AG08396 (cell line): ENCODE measurements around the gene NEURL1.
"Not testable (repeated sequence)": the region's sequence is repeated elsewhere in the genome, so short reads cannot be mapped to it uniquely, and the experiment has no call there.

Experiments
- DNase-seq: peaks from one replicate; pipeline ENCODE4 v3.0.0; 2012; ENCODE audit warnings: low spot score, mixed read lengths

The NEURL1 gene

GRCh38 chr10:103465411-103466179, 27.9 kb upstream of the NEURL1 start:
- DNase-seq: no peak

GRCh38 chr10:103466734-103467133, 26.8 kb upstream of the NEURL1 start:
- no peak for DNase-seq

DNA sequence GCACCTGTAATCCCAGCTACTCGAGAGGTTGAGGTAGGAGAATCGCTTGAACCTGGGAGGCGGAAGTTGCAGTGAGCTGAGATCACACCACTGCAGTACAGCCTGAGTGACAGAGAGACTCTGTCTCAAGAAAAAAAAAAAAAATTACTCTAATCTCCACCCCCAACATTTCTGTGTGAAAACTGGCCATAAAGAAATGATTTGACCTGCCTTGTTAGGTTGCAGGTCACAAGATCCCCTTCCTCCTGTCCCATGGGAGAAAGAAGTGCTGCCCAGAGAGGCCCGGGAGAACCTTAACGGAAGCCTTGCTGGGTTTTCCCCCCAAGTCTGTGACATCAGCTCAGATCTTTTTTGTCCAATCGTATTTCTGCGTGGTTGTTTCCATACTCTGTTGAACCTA, 26.1 kb upstream of the NEURL1 start:
- no peak for DNase-seq

GRCh38 chr10:103469201-103469600, 24.3 kb upstream of the NEURL1 start:
- DNase-seq: no peak

GRCh38 chr10:103470761-103471653, 22.5 kb upstream of the NEURL1 start:
- DNase-seq: no peak

DNA sequence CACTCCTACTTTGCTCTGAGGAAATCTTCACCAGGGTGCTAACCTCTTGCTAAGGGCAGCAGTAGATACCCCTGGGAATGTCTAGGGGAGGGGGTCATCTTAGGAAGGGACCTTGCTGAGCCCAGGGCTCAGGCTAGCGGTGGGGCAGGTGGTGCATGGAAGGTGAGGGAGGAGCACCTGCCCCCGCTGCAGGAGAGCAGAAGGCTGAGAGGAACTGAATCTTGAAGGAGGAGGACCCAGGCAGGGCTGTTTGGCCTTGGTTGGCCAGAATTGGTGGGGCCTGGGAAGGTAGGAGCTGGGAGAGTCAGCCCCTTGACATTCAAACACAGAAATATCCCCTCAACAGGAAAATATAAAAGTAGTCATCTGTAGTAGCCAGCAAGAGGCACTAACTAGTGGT, 21.5 kb upstream of the NEURL1 start:
- DNase-seq: no peak

GRCh38 chr10:103473261-103473671, 20.2 kb upstream of the NEURL1 start:
- no peak for DNase-seq

DNA sequence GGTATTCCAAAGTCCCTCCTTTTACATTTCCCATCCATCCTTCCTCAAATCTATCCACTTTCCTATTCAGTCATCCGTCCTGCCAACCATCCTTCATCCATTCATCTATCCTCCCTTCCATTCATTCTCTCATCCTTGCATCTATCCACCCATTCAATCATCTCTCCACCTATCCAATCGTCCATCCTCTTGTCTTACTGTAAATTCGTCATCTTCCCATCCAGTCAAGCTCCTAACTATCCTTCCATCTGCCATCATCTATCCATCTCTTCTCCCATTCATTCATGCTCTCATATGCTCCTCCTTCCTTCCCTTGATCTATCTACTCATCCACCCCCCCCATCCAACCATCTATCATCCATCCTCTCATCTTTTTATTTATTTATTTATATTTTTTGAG, 19.4 kb upstream of the NEURL1 start:
- DNase-seq: no peak

DNA sequence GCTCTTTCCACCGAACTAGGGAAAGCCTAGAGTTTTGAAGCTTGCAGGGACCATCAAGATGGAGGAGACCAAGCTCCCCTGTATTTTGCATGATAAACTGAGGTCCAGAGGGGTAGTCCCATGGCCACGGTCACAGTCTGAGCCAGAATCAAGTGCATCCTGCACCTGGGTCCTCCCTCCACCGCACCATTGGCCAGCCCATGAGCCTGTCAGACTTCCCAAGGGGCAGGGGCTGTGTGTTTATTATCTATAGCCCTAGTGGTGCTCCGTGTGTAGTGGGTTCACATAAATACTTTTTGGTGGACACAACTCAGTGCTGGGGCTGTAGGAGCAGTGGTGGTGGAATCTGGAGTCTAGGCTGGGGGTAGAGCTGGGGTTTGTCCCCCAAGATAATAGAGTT, 18.1 kb upstream of the NEURL1 start:
- no peak for DNase-seq

DNA sequence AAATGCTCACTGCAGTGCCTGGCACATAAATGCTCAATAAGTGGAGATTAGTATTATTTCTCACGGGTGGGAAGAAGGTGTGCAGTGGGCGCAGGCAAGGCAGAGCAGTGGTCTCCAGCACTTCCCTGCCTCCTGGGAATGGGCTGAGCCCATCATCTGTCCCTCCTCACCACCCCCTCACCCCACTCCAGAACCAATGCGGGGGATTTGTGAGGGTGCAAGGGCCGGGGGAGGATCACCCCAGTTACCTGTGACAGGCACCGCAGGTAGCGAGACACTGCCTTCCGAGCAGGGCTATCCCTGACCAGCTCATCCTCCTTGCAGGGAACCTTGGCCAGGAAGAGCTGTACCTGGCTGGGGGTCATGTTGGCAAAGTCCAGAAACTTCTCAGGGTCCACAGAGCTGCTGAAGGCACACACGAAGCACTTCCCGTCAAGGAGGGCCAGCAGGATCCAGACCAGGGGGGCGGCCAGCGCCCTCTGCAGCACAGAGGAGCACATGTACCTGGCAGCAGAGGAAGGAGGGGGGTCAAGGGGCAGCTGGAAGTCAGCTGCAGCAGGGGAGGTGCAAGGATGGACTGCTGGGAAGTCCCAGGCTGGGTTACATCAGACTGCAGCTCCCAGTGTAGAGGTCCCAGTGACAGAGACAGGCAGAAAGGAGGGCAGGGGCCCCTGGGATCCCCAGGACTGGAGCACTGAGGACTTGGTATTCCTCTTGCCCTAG, 17.3 kb upstream of the NEURL1 start:
- no peak for DNase-seq

GRCh38 chr10:103478671-103479070, 14.8 kb upstream of the NEURL1 start:
- DNase-seq: no peak

DNA sequence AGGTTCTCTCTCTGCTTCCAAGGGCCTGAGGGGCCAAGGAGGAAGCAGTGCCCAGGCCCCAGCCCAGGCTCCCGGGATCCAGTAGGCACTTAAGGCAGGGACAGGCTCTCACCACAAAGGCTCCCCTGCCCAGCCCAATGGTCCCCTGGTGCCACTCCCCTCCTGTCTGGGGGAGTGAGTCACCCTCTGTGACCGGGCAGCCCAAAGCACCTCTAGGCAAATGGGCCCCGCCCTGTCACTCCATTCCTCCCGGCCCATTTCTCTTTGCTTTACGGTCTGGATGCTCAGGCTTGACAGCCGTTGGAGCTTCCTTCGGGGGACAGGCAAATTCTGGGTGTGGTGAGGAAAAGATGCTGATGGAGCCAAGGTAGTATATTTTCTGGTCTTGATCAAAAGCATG, 14.4 kb upstream of the NEURL1 start, which contains the start of gene CALHM3:
CALHM3 (minus strand) TSS at position 106 of the 400 bp plus-strand sequence. CDS start 208 bp downstream, outside the sequence.
- DNase-seq: no peak

DNA sequence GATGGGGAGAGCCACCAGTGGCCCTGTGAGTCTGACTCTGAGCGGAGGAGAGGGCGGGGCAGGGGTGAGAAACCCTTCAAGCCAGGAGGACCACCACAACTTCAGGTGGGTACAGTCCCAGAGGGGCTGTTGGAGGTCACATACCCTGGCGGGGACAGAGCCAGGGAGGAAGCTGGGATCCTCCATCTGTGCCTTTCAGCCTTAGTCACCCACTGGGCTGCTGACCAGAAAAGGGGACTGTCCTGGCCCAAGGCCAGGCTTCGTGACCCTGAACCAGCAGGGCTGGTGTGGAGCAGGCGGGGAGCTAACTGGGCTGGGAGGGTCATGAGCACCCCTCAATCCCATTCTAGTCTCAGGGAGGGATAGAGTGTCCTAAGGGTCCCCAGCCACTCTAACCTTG, 13.0 kb upstream of the NEURL1 start:
- DNase-seq: peak; percentile 70

DNA sequence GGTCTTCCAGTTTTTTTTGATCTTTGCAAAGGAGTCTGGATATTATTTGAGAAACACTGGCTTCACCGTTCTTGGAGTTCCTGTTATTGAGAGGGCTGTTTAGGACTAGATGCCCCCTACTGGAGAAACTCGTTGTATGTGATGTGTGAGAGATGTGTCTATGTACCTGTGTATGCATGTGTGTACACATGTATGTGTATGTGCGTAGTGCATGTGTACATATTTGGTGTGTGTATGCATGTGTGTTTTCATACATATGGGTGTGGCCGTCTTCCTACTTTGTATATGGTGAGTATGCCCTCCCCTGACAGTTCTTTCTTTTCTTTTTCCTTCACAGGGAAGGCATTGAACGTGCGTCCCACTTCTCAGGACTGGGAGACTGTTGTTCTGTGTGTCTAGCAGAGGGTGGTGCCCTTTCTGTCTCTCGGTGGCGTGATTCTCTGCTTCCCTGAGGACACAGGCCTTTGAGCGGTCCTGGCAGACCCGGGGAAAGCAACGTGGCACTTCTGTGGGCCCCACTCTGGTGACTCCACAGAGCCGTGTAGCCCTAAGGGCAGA, 11.5 kb upstream of the NEURL1 start:
- peak; percentile 71 for DNase-seq

GRCh38 chr10:103486635-103487409, 6.7 kb upstream of the NEURL1 start:
- not testable (repeated sequence) for DNase-seq

DNA sequence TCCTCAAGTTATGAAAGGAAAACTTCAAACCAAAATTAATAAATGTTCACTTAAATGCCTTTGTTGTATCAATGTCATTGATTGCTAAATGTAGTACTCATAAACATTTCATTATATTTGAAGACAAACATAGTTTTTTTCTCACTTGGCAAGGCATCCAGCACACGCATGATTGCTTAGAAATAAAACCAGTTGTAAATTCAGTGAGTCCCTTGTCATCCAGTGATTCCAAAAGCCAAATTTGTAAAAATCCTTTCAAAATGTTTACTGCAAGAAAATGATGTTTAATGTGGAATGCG, 6.1 kb upstream of the NEURL1 start:
- no peak for DNase-seq

DNA sequence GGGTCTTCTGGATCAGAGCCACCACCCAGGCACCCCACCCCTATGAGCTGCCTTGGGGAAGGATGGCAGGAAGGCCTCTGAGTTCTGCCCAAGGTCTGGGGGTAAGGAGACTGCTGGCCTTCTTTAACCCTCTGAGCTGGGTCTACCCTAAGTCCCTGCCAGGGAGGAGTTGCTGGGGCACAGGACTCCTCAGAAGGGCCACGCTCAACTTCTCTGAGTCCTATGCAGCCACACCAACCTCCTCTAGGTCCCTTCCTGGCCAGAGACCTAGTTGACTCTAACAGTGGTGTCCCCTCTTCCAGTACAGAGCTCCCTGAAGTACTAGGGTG, 2.6 kb upstream of the NEURL1 start:
- DNase-seq: no peak

GRCh38 chr10:103491729-103492364, 1.7 kb upstream of the NEURL1 start:
- peak; percentile 87 for DNase-seq

GRCh38 chr10:103492655-103493261, 747 bp upstream of the NEURL1 start:
- no peak for DNase-seq
